ENCODE measurements around the gene COX14. TPM values are rescaled to one million over a fixed set of nuclear protein-coding genes. Genes with fewer than 3 reads are reported as not detected.

COX14 gene
- total RNA-seq, 1 experiment from 2014 or later: 41.0 TPM

DNA sequence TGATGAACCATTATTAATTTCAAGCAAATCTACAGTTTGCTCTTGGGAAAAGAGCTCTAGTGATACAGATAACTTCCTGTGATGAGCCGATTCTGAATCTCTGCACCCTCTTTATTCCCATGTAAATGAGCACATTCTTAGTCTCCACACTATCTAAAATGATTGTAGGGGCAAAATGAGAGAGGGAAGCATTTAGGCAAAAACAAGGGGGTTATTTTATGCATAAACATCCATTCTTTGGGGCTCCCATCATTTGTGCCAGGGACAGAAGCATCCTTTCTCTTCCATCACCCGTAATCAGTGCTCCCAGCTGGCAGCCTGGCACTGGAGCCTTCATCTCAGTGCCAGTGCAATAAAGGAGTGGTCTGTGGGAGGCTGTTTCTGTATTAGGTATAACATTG lies 9.9 kb upstream of the COX14 start:
- ChIA-PET RAD21 (ENCODE audit: low non-redundant PET in 1 of 2, low total read pairs in 2 of 2, uncharacterized antibody in 2 of 2, unreplicated experiment in 2 of 2) (no interaction called here), CTCF (interaction anchor here (1.8 to 2.7 kb wide), 3 partner anchors 9 to 74 kb away, joined by 4 to 24 read pairs (median 11); partner anchors contain the start of gene COX14), POLR2A (interaction anchor here (2.2 kb wide), 1 partner anchor 10 kb away, joined by 7 read pairs; the partner anchor contains the start of gene COX14)
- H3K9me2 ChIP-seq (ENCODE audit: insufficient read depth): no peaks in the 10 kb centered on the region
- no peaks in the 10 kb centered on the region for H4K20me1 ChIP-seq (ENCODE audit: insufficient read depth)
- no peaks in the 10 kb centered on the region for H3K9me3 ChIP-seq (ENCODE audit: control insufficient read depth in 1 of 2, insufficient read depth in 1 of 2, low read depth in 1 of 2, low read length in 2 of 2)
- ATAC-seq (no peak), DNase-seq (ENCODE audit: low read depth, low spot score) (no peak)
- peaks cover 22% of the 10 kb centered on the region in 2 experiments; a peak in 3 of 4 replicates for H3K36me3 ChIP-seq (ENCODE audit: control insufficient read depth in 1 of 2, insufficient read depth in 2 of 2, low read length in 2 of 2)
- BruUV-seq (replicated peaks): no TSS peak
- H3K4me3 ChIP-seq (replicated peaks in 1 of 2; ENCODE audit: low read depth in 1 of 2, low read length in 2 of 2): no peak overlapping the region
- peaks cover 10 to 13% of the 10 kb centered on the region in 2 experiments for H3K4me1 ChIP-seq (ENCODE audit: control insufficient read depth in 1 of 2, insufficient read depth in 2 of 2, low read length in 2 of 2)
- no peak overlapping the region for H3K9ac ChIP-seq (ENCODE audit: low read length)
- no peak overlapping the region for H2AFZ ChIP-seq (ENCODE audit: low read depth, low read length, poor library complexity, severe bottlenecking)
- H3K4me2 ChIP-seq (ENCODE audit: low read length): no peak overlapping the region
- H3K27me3 ChIP-seq (ENCODE audit: insufficient read depth, low read length): no peaks in the 10 kb centered on the region
- H3K27ac ChIP-seq (ENCODE audit: low read depth, low read length): no peak overlapping the region
- H3K79me2 ChIP-seq (ENCODE audit: insufficient read depth, low read length): no peaks in the 10 kb centered on the region
- intact Hi-C loops (cut with micrococcal nuclease): no loop called here
- TF ChIP-seq SRF (IDR thresholded peaks at IDR 0.05; ENCODE audit: low read depth): no peak
- TF ChIP-seq, protein P1, sequence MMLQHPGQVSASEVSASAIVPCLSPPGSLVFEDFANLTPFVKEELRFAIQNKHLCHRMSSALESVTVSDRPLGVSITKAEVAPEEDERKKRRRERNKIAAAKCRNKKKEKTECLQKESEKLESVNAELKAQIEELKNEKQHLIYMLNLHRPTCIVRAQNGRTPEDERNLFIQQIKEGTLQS (IDR thresholded peaks at IDR 0.05): no peak
- TF ChIP-seq, protein P2, sequence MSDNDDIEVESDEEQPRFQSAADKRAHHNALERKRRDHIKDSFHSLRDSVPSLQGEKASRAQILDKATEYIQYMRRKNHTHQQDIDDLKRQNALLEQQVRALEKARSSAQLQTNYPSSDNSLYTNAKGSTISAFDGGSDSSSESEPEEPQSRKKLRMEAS (IDR thresholded peaks at IDR 0.05): no peak
- no peak for TF ChIP-seq EZH2phosphoT487 (IDR thresholded peaks at IDR 0.05; ENCODE audit: borderline replicate concordance)
- no peak for TF ChIP-seq ZFX (IDR thresholded peaks at IDR 0.05)
- no peak for TF ChIP-seq EZH2 (IDR thresholded peaks at IDR 0.05)
- TF ChIP-seq, protein P3, sequence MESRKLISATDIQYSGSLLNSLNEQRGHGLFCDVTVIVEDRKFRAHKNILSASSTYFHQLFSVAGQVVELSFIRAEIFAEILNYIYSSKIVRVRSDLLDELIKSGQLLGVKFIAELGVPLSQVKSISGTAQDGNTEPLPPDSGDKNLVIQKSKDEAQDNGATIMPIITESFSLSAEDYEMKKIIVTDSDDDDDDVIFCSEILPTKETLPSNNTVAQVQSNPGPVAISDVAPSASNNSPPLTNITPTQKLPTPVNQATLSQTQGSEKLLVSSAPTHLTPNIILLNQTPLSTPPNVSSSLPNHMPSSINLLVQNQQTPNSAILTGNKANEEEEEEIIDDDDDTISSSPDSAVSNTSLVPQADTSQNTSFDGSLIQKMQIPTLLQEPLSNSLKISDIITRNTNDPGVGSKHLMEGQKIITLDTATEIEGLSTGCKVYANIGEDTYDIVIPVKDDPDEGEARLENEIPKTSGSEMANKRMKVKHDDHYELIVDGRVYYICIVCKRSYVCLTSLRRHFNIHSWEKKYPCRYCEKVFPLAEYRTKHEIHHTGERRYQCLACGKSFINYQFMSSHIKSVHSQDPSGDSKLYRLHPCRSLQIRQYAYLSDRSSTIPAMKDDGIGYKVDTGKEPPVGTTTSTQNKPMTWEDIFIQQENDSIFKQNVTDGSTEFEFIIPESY (IDR thresholded peaks at IDR 0.05; ENCODE audit: extremely low read depth, insufficient replicate concordance, low read length): no peak
- TF ChIP-seq, protein P4, sequence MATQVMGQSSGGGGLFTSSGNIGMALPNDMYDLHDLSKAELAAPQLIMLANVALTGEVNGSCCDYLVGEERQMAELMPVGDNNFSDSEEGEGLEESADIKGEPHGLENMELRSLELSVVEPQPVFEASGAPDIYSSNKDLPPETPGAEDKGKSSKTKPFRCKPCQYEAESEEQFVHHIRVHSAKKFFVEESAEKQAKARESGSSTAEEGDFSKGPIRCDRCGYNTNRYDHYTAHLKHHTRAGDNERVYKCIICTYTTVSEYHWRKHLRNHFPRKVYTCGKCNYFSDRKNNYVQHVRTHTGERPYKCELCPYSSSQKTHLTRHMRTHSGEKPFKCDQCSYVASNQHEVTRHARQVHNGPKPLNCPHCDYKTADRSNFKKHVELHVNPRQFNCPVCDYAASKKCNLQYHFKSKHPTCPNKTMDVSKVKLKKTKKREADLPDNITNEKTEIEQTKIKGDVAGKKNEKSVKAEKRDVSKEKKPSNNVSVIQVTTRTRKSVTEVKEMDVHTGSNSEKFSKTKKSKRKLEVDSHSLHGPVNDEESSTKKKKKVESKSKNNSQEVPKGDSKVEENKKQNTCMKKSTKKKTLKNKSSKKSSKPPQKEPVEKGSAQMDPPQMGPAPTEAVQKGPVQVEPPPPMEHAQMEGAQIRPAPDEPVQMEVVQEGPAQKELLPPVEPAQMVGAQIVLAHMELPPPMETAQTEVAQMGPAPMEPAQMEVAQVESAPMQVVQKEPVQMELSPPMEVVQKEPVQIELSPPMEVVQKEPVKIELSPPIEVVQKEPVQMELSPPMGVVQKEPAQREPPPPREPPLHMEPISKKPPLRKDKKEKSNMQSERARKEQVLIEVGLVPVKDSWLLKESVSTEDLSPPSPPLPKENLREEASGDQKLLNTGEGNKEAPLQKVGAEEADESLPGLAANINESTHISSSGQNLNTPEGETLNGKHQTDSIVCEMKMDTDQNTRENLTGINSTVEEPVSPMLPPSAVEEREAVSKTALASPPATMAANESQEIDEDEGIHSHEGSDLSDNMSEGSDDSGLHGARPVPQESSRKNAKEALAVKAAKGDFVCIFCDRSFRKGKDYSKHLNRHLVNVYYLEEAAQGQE (IDR thresholded peaks at IDR 0.05; ENCODE audit: low read depth): no peak
- no peak for TF ChIP-seq POLR2AphosphoS5 (IDR thresholded peaks at IDR 0.05; ENCODE audit: low read depth, low read length)
- no peak for TF ChIP-seq ELF1 (IDR thresholded peaks at IDR 0.05; ENCODE audit: borderline replicate concordance, low read depth)
- no peak for TF ChIP-seq TCF7L2 (IDR thresholded peaks at IDR 0.05; ENCODE audit: borderline replicate concordance, extremely low read depth, insufficient read depth, insufficient read length)
- no peak for TF ChIP-seq FOSL1 (IDR thresholded peaks at IDR 0.05; ENCODE audit: low read depth)
- TF ChIP-seq POLR2A (IDR thresholded peaks at IDR 0.05; ENCODE audit: borderline replicate concordance, extremely low read depth, insufficient read depth, insufficient read length): no peak
- TF ChIP-seq JUND (IDR thresholded peaks at IDR 0.05): no peak
- no peak for TF ChIP-seq CEBPB (IDR thresholded peaks at IDR 0.05; ENCODE audit: low read depth)
- TF ChIP-seq, protein P5, sequence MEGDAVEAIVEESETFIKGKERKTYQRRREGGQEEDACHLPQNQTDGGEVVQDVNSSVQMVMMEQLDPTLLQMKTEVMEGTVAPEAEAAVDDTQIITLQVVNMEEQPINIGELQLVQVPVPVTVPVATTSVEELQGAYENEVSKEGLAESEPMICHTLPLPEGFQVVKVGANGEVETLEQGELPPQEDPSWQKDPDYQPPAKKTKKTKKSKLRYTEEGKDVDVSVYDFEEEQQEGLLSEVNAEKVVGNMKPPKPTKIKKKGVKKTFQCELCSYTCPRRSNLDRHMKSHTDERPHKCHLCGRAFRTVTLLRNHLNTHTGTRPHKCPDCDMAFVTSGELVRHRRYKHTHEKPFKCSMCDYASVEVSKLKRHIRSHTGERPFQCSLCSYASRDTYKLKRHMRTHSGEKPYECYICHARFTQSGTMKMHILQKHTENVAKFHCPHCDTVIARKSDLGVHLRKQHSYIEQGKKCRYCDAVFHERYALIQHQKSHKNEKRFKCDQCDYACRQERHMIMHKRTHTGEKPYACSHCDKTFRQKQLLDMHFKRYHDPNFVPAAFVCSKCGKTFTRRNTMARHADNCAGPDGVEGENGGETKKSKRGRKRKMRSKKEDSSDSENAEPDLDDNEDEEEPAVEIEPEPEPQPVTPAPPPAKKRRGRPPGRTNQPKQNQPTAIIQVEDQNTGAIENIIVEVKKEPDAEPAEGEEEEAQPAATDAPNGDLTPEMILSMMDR (IDR thresholded peaks at IDR 0.05 in 2 of 3, conservative IDR thresholded peaks at IDR 0.05 in 1 of 3; ENCODE audit: borderline replicate concordance in 1 of 3, insufficient read depth in 1 of 3, low read depth in 2 of 3, low read length in 2 of 3): no peak
- no peak for TF ChIP-seq YY1 (IDR thresholded peaks at IDR 0.05; ENCODE audit: extremely low read depth, insufficient replicate concordance, low read depth, low read length)

All from HCT116 (cell line).